AG04449 (cell line): ENCODE results near the gene DAB1.

Source experiments
- CTCF ChIA-PET: fragments of 350-600 bp; formaldehyde crosslinking; extraction: SDS; loops from one replicate; lab custom pipeline; 2021; ENCODE audit warnings: antibody characterized with exemption; lab: Yijun Ruan, JAX
- POLR2A ChIA-PET: fragments of 400-600, 350-600 bp; formaldehyde crosslinking; extraction: SDS; loops from one replicate; lab custom pipeline; 2020; ENCODE audit warnings: antibody characterized with exemption, inconsistent platforms; lab: Yijun Ruan, JAX
- DNase-seq: peaks from one replicate; pipeline ENCODE4 v3.0.0-alpha.2; 2010; ENCODE audit warnings: low read depth, low spot score
- H3K4me3 ChIP-seq: 2 replicates; pipeline ENCODE4 v1.5.1; 2011; ENCODE audit warnings: low read depth, mild to moderate bottlenecking, control low read depth, low read length
- TF ChIP-seq, protein P1 (sequence below): IDR thresholded peaks from one replicate; pipeline ENCODE4 v1.5.1; 2011; ENCODE audit warnings: mild to moderate bottlenecking, moderate library complexity, low read length, control low read depth, inconsistent platforms; ENCODE audit not compliant: insufficient read depth; ENCODE audit errors: missing control alignments

The DAB1 gene

DNA sequence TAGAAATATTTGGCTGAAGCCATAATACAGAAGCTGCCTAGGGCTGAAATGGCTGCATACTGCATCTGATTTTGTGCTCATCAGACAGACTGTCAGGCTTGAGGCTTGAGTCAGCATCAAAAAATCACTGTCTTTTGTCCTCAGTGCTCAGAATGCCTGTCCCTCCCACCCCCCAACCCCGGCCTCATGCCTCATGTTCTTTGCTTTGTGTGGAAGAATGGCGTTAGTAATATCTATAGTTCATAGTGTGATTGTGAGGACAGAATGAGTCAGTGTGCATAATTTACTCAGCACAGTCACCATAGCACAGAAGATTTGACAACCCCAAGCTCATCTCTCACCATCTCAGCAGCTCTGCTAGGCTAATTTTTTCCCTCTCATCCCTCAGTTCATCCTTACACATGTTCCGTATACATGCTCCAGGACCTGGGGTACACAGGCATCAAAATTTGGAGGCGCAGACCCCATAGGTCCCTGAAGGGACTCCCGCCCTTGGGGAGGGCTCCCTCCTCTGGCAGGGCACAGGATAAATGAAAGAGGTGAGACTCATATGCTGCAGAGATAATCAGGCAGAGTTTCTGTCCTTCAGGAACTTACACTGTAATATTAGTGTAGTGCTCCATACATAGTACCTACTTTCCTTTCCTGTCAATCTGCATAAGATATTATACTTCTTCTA is 299.0 kb downstream of the DAB1 start:
- TF ChIP-seq, protein P1, sequence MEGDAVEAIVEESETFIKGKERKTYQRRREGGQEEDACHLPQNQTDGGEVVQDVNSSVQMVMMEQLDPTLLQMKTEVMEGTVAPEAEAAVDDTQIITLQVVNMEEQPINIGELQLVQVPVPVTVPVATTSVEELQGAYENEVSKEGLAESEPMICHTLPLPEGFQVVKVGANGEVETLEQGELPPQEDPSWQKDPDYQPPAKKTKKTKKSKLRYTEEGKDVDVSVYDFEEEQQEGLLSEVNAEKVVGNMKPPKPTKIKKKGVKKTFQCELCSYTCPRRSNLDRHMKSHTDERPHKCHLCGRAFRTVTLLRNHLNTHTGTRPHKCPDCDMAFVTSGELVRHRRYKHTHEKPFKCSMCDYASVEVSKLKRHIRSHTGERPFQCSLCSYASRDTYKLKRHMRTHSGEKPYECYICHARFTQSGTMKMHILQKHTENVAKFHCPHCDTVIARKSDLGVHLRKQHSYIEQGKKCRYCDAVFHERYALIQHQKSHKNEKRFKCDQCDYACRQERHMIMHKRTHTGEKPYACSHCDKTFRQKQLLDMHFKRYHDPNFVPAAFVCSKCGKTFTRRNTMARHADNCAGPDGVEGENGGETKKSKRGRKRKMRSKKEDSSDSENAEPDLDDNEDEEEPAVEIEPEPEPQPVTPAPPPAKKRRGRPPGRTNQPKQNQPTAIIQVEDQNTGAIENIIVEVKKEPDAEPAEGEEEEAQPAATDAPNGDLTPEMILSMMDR = no peak
- ChIA-PET CTCF (no interaction called here), POLR2A (no interaction called here)
- no peak overlapping the region for H3K4me3 ChIP-seq
- DNase-seq = no peak

- no peak for DNase-seq
- TF ChIP-seq, protein P1 = no peak
- ChIA-PET POLR2A (no interaction called here), CTCF (no interaction called here)
- no peak overlapping the region for H3K4me3 ChIP-seq
These were observed 299.7 kb downstream of the DAB1 start for GRCh38 chr1:57124170-57124569.

DNA sequence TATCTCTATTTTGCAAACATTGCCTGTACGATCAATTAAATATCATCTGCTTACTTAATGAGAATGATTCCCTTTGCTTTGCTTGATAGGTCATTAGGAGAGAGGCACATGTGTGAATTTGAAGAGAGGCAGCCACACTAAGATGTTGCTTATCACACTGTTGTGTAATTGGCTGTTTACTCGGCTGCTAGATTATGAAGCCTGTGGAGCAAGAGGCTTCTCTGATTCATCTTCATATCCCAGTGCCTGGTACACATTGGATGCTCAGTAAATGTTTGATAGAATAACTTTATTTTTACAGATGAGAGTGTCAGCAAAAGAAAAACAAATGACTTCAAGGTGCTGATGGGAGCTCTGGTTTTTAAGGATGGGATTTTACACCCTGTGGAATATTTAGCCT is 301.8 kb downstream of the DAB1 start:
- TF ChIP-seq, protein P1 = no peak
- DNase-seq = no peak
- ChIA-PET POLR2A (no interaction called here), CTCF (no interaction called here)
- H3K4me3 ChIP-seq = no peak overlapping the region

DNA sequence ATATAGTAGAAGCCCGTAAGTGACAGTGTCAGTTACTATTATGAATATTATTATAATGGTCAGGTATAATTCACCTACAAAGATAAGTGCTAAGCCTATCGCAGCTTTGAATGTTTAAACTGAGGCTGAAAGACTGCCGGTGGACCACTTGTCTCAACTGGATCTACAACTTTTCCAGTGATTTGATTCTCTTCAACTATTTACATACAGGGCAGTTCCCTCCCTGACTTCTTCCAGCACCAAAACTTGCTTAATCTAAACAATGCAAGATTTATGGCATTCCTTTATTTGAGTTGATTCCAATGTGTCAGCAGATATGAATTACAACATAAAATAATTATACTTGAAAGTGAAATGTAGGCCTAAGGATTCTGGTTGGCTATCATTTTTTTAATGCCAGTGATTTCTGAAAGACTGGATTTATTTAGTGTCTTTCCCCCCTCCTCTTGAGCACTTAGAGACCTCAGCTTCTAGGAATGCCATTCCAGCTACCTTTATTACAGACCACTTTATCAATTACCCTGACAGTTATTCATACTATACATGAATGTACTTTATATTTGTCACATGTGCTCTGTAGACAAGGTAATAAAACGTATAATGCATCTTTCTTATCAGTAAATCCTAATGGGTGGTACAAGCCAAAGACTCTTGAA is 304.8 kb downstream of the DAB1 start:
- TF ChIP-seq, protein P1 = no peak
- no peak overlapping the region for H3K4me3 ChIP-seq
- POLR2A ChIA-PET = no interaction called here
- CTCF ChIA-PET = no interaction called here
- DNase-seq = no peak

DNA sequence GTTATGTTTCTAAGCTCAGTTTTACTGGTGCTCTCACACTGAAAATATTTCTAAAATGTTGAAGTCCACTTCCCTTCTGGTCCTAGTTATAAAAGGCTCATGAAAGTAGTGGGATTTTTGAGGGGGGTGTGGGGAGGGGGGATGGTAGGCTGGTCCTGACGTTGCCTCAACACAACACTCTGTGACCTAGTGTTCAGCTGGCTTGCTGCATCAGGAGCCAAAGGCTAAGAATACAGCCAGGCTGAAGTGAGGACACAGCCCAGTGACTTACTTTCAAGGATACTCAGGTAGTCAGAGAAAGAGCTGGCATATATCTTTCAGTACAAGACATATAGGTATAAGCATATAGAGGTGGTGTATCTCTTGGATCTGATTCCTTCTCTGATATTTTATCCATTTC is 306.1 kb downstream of the DAB1 start:
- POLR2A ChIA-PET = no interaction called here
- no peak overlapping the region for H3K4me3 ChIP-seq
- CTCF ChIA-PET = no interaction called here
- DNase-seq = no peak
- TF ChIP-seq, protein P1 = no peak

- H3K4me3 ChIP-seq = no peak overlapping the region
- ChIA-PET POLR2A (no interaction called here), CTCF (no interaction called here)
- TF ChIP-seq, protein P1 = no peak
- DNase-seq = no peak
These were observed 307.0 kb downstream of the DAB1 start for GRCh38 chr1:57116871-57117270.
